ENCODE measurements around the gene CTBP1. TPM values are rescaled to one million over a fixed set of nuclear protein-coding genes. Genes with fewer than 3 reads are reported as not detected.

The CTBP1 gene
- total and polyA plus RNA-seq, 2 of the 8 experiments (the other 6 are each of a cell fraction or from before 2014, with no cell fraction given) = 128 to 185 TPM

- Histone ChIP-seq H3K14ac (ENCODE audit: insufficient read length) (no peak overlapping the region), H4K91ac (replicated peaks; ENCODE audit: insufficient read length, low read length) (no peak overlapping the region), H2BK120ac (replicated peaks; ENCODE audit: low read depth, low read length) (no peak overlapping the region), H3K27me3 (replicated peaks in 1 of 4; ENCODE audit: control insufficient read depth in 3 of 4, extremely low read depth in 1 of 4, insufficient read depth in 3 of 4, low read length in 3 of 4) (no peaks in the 10 kb centered on the region), H2BK20ac (ENCODE audit: low read length) (no peak overlapping the region), H3K79me2 (ENCODE audit: control insufficient read depth in 1 of 2, insufficient read depth in 2 of 2, low read length in 2 of 2) (no peaks in the 10 kb centered on the region), H3K4ac (replicated peaks; ENCODE audit: insufficient read length, low read depth, low read length) (no peak overlapping the region), H3K9me3 (ENCODE audit: insufficient read depth in 2 of 2, low read depth in 1 of 2, low read length in 1 of 2) (no peaks in the 10 kb centered on the region), H3K23ac (ENCODE audit: insufficient read length) (no peak overlapping the region), H3K36me3 (ENCODE audit: control insufficient read depth in 2 of 4, insufficient read depth in 4 of 4, low read length in 3 of 4) (peaks cover 2 to 30% (median 9%) of the 10 kb centered on the region in 4 experiments; a peak in 6 of 8 replicates), H2BK12ac (ENCODE audit: low read depth, low read length) (no peak overlapping the region), H2AK5ac (ENCODE audit: low read depth, low read length) (no peak overlapping the region), H3K23me2 (ENCODE audit: low read depth, low read length) (no peaks in the 10 kb centered on the region), H3K27ac (ENCODE audit: low read depth, low read length) (no peak overlapping the region), H3K79me1 (ENCODE audit: low read depth, low read length) (peaks cover 2% of the 10 kb centered on the region; the same call in 1 of the 2 replicates), H4K5ac (ENCODE audit: insufficient read length, low read depth, low read length) (no peak overlapping the region), H3K56ac (replicated peaks; ENCODE audit: insufficient read length, low read depth, low read length) (no peak overlapping the region), H2BK5ac (ENCODE audit: low read depth, low read length) (no peak overlapping the region), H4K8ac (ENCODE audit: extremely low read depth, insufficient read depth, low read length) (no peak overlapping the region), H2BK15ac (ENCODE audit: low read length) (no peak overlapping the region), H3K18ac (ENCODE audit: extremely low read depth, low read length) (no peak overlapping the region), H3K4me2 (ENCODE audit: insufficient read depth in 1 of 2, low read depth in 2 of 2, low read length in 2 of 2) (no peak overlapping the region), H3K4me3 (ENCODE audit: extremely low read depth in 1 of 4, insufficient read depth in 2 of 4, low read depth in 3 of 4, low read length in 4 of 4) (no peak overlapping the region), H3K9ac (replicated peaks in 1 of 4; ENCODE audit: extremely low read depth in 1 of 4, low read depth in 3 of 4, low read length in 3 of 4) (no peak overlapping the region), H3K4me1 (replicated peaks in 1 of 4; ENCODE audit: control insufficient read depth in 3 of 4, insufficient read depth in 4 of 4, low read length in 3 of 4) (no peaks in the 10 kb centered on the region), H4K20me1 (replicated peaks in 1 of 2; ENCODE audit: control insufficient read depth in 1 of 2, insufficient read depth in 2 of 2, low read length in 2 of 2) (peaks cover 5 to 6% of the 10 kb centered on the region in 2 experiments), H2AFZ (ENCODE audit: low read length) (no peak overlapping the region)
- TF ChIP-seq ZNF274 (IDR thresholded peaks at IDR 0.05; ENCODE audit: borderline replicate concordance, extremely low read depth, low read length) (no peak), EGR1 (IDR thresholded peaks at IDR 0.05; ENCODE audit: borderline replicate concordance, low read depth, low read length) (no peak), BCL11A (IDR thresholded peaks at IDR 0.05; ENCODE audit: low read depth in 2 of 2, low read length in 2 of 2) (no peak), RBBP5 (IDR thresholded peaks at IDR 0.05; ENCODE audit: borderline replicate concordance, low read depth, low read length) (no peak), CTCF (IDR thresholded peaks at IDR 0.05; ENCODE audit: control extremely low read depth in 1 of 3, insufficient read depth in 1 of 3, low read depth in 1 of 3, low read length in 3 of 3) (no peak), ASH2L (IDR thresholded peaks at IDR 0.05; ENCODE audit: low read length) (no peak), SAP30 (IDR thresholded peaks at IDR 0.05; ENCODE audit: insufficient read depth, insufficient replicate concordance, low read length) (no peak), TAF7 (optimal IDR thresholded peaks at IDR 0.05; ENCODE audit: borderline replicate concordance, low read depth, low read length) (no peak), POLR2AphosphoS5 (IDR thresholded peaks at IDR 0.05; ENCODE audit: low read depth, low read length) (no peak), FOSL1 (IDR thresholded peaks at IDR 0.05; ENCODE audit: insufficient read depth, low read depth, low read length) (no peak)
- no peak for FAIRE-seq
- 88% methylated on average over 19 of the region's 22 CpGs; no CpG with 5 or more reads in 1 of the 2 experiments for WGBS, 2 experiments (ENCODE audit: extremely low coverage in 1 of 2, insufficient coverage in 1 of 2, insufficient read length in 1 of 2, insufficient replicate concordance in 2 of 2, low coverage in 1 of 2, low lambda C conversion rate in 2 of 2, missing lambda C conversion rate in 1 of 2)
- DNase-seq (ENCODE audit: low read depth in 1 of 2, low spot score in 2 of 2) = no peak
- CTCF ChIA-PET (ENCODE audit: partially characterized antibody) = interaction anchor here (0.8 to 1.2 kb wide), 2 partner anchors 29 to 35 kb away, joined by 3 read pairs; no protein-coding TSS in a partner anchor
- POLR2A ChIA-PET (ENCODE audit: partially characterized antibody) = no interaction called here
Observed at GRCh38 chr4:1210241-1210841, 38.6 kb downstream of the CTBP1 start.
